ENCODE measurements around the gene TAC3.

- TF ChIP-seq MAX (IDR thresholded peaks at IDR 0.05) (no peak), EP300 (IDR thresholded peaks at IDR 0.05; ENCODE audit: borderline replicate concordance) (no peak), USF1 (IDR thresholded peaks at IDR 0.05) (no peak), TAF1 (IDR thresholded peaks at IDR 0.05; ENCODE audit: low read depth) (no peak), RAD21 (IDR thresholded peaks at IDR 0.05; ENCODE audit: low read depth) (no peak), REST (IDR thresholded peaks at IDR 0.05; ENCODE audit: low read depth) (no peak), YY1 (IDR thresholded peaks at IDR 0.05; ENCODE audit: low read depth) (no peak), CREB1 (IDR thresholded peaks at IDR 0.05; ENCODE audit: low read depth) (no peak), CEBPB (IDR thresholded peaks at IDR 0.05) (no peak)
Measured at GRCh38 chr12:57058454-57058853, 42.1 kb upstream of the TAC3 start.

All from Ishikawa (cell line).